T-helper 1 cell treated with Interleukin-12 subunit alpha and Interleukin-12 subunit beta and Interleukin-4 antibody, amounts not matched to agents 30 μg/mL and 1 μg/mL, for 36 hours (primary cell): Measurements from ENCODE around the gene CD300LG.
"Not testable (repeated sequence)": the region's sequence is repeated elsewhere in the genome, so short reads cannot be mapped to it uniquely, and the experiment has no call there.

ENCODE experiments used
- H3K27ac Mint-ChIP-seq: one replicate; pipeline ENCODE4 v1.8.0; 2021; ENCODE audit warnings: mild to moderate bottlenecking, mixed read lengths
- H3K27me3 Mint-ChIP-seq: one replicate; pipeline ENCODE4 v1.8.0; 2021; ENCODE audit warnings: low read depth, mixed read lengths
- H3K36me3 Mint-ChIP-seq: one replicate; pipeline ENCODE4 v1.8.0; 2021; ENCODE audit warnings: low read depth, mixed read lengths
- H3K4me1 Mint-ChIP-seq: one replicate; pipeline ENCODE4 v1.8.0; 2021; ENCODE audit warnings: low read depth, mixed read lengths
- H3K4me3 Mint-ChIP-seq: one replicate; pipeline ENCODE4 v1.8.0; 2021; ENCODE audit warnings: mild to moderate bottlenecking, moderate library complexity, mixed read lengths
- H3K9me3 Mint-ChIP-seq: one replicate; pipeline ENCODE4 v1.8.0; 2021; ENCODE audit warnings: mixed read lengths

Gene CD300LG

GRCh38 chr17:43891851-43892646 lies 45.1 kb downstream of the CD300LG start:
- Mint-ChIP-seq H3K36me3 (no peaks in the 10 kb centered on the region), H3K4me1 (no peaks in the 10 kb centered on the region), H3K27ac (no peak overlapping the region), H3K9me3 (no peaks in the 10 kb centered on the region), H3K27me3 (peaks cover 29% of the 10 kb centered on the region), H3K4me3 (no peak overlapping the region)

DNA sequence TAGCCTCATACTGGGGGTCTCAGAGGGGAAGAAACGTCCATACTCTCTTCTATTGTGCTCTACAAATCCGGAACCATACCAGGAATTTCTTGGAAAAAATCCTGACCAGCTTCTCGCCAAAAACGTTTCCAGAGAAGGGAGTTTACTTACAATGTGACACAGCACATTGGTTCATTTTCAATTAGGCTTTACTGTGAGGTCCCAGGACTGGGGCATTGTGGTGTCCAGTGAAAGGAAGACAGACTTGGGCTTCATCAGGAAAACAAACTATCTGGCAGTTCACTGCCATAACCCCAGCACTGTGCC lies 45.6 kb downstream of the CD300LG start:
- Mint-ChIP-seq H3K4me1 (no peaks in the 10 kb centered on the region), H3K4me3 (no peak overlapping the region), H3K36me3 (no peaks in the 10 kb centered on the region), H3K27me3 (peaks cover 34% of the 10 kb centered on the region), H3K27ac (no peak overlapping the region), H3K9me3 (no peaks in the 10 kb centered on the region)

DNA sequence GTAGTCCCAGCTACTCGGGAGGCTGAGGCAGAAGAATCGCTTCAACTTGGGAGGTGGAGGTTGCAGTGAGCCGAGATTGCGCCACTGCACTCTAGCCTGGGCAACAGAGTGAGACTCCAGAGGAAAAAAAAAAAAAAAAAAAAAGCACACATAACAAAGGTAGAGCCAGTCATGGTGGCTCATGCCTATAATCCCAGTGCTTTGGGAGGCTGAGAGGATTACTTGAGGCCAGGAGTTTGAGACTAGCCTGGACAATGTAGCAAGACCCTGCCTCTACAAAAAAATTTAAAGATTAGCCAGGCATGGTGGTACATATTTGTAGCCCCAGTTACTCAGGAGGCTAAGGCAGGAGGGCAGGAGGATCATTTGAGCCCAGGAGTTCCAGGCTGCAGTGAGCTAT lies 47.5 kb downstream of the CD300LG start:
- H3K27ac Mint-ChIP-seq, H3K36me3 Mint-ChIP-seq, H3K4me3 Mint-ChIP-seq: not testable (repeated sequence)

GRCh38 chr17:43897831-43898230 lies 50.9 kb downstream of the CD300LG start:
- Mint-ChIP-seq H3K9me3 (no peaks in the 10 kb centered on the region), H3K4me3 (no peak overlapping the region), H3K27me3 (peaks cover 29% of the 10 kb centered on the region), H3K27ac (no peak overlapping the region), H3K36me3 (no peaks in the 10 kb centered on the region), H3K4me1 (peaks cover 11% of the 10 kb centered on the region)

More for the DNA sequence above, 47.5 kb downstream of the CD300LG start:
- not testable (repeated sequence) for H3K9me3 Mint-ChIP-seq, H3K4me1 Mint-ChIP-seq
- peaks cover 25% of the 10 kb centered on the region for H3K27me3 Mint-ChIP-seq

GRCh38 chr17:43898446-43898845 lies 51.5 kb downstream of the CD300LG start:
- no peaks in the 10 kb centered on the region for H3K36me3 Mint-ChIP-seq
- H3K4me3 Mint-ChIP-seq = no peak overlapping the region
- H3K27me3 Mint-ChIP-seq = peaks cover 29% of the 10 kb centered on the region
- no peak overlapping the region for H3K27ac Mint-ChIP-seq
- no peaks in the 10 kb centered on the region for H3K9me3 Mint-ChIP-seq
- peaks cover 11% of the 10 kb centered on the region for H3K4me1 Mint-ChIP-seq

- peaks cover 42% of the 10 kb centered on the region for H3K27me3 Mint-ChIP-seq
- H3K27ac Mint-ChIP-seq = no peak overlapping the region
- peak overlapping the region; percentile 84 for H3K4me3 Mint-ChIP-seq
- no peaks in the 10 kb centered on the region for H3K36me3 Mint-ChIP-seq
- H3K4me1 Mint-ChIP-seq = peaks cover 11% of the 10 kb centered on the region
- H3K9me3 Mint-ChIP-seq = no peaks in the 10 kb centered on the region
Measured at GRCh38 chr17:43900183-43900857, 53.3 kb downstream of the CD300LG start.

DNA sequence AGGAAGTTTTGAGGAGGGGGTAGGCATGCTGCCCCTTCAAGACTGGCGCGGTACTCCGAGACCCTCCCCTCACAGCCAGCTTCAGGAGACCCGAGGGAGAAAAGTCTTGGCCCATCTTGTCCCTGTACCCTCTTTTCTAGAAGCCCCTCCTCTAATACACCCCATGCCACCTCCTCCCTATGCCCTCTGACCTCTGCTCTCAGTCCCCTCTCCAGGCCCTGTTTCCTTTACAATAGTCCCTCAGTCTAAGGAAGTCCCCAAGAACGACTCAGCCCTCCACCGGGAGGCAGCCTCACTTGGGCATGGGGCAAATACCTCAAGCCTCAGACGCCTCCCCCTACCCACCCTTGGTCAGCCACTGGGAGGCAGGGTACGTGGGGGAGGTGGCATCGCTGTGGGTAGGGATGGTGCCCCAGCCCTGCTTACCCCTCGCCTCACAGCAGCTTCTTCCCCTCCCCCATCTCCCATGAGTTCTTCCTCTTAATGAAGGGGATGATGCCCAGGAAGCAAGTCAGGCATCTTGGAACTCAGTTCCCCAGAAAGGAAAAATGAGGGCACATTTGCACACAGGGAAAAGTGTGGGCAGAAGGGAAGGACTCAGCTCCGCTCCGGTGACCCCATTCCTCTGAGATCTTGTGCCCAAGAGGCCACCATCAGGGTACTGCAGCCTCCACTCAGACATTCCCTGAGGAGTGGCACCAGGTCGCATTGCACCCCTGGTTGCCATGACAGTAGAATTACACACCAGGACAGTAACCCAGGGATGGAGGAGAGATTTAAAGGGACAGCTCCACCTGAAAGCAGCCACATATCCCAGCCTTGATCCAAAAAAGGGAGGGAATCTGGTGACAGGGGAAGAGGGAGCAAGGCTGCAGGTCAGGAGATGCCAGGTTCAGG lies 54.1 kb downstream of the CD300LG start:
- Mint-ChIP-seq H3K27me3 (peaks cover 44% of the 10 kb centered on the region), H3K4me1 (peaks cover 11% of the 10 kb centered on the region), H3K9me3 (no peaks in the 10 kb centered on the region), H3K36me3 (no peaks in the 10 kb centered on the region), H3K4me3 (peak overlapping the region; percentile 84), H3K27ac (no peak overlapping the region)

- H3K27ac Mint-ChIP-seq = no peak overlapping the region
- H3K4me3 Mint-ChIP-seq = no peak overlapping the region
- H3K4me1 Mint-ChIP-seq = peaks cover 13% of the 10 kb centered on the region
- no peaks in the 10 kb centered on the region for H3K9me3 Mint-ChIP-seq
- peaks cover 44% of the 10 kb centered on the region for H3K27me3 Mint-ChIP-seq
- no peaks in the 10 kb centered on the region for H3K36me3 Mint-ChIP-seq
Measured at GRCh38 chr17:43901861-43902589, 55.0 kb downstream of the CD300LG start.

DNA sequence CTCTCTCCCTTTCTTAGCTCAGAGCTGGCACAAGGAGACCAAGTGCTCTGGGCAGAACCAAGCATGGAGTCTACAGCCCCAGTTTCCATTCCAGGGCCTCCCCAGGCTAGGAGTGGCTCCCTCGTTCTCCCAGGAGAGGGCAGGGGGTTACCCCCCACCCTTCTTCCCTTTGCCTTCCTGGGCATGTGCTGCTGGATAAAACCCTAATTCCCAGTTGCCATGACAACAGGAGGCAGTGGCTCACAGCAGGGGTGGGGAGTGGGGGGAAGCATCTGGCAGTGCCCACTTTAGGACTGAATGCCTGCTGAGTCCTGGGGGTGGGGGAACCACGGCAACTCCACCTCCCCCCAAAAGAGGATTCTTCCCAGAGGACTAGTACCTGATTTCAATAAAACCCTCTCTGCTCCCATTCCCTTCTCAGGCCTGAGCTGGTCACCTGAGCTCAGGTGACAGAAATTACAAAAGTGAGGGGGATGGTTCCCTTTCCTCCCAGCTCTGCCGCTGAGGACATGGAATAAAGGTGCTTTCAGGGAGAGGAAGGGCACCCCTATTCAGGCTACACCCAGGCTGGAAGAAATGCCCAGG lies 58.5 kb downstream of the CD300LG start:
- Mint-ChIP-seq H3K27me3 (peaks cover 57% of the 10 kb centered on the region), H3K9me3 (no peaks in the 10 kb centered on the region), H3K4me1 (peaks cover 12% of the 10 kb centered on the region), H3K27ac (no peak overlapping the region), H3K36me3 (no peaks in the 10 kb centered on the region), H3K4me3 (no peak overlapping the region)

DNA sequence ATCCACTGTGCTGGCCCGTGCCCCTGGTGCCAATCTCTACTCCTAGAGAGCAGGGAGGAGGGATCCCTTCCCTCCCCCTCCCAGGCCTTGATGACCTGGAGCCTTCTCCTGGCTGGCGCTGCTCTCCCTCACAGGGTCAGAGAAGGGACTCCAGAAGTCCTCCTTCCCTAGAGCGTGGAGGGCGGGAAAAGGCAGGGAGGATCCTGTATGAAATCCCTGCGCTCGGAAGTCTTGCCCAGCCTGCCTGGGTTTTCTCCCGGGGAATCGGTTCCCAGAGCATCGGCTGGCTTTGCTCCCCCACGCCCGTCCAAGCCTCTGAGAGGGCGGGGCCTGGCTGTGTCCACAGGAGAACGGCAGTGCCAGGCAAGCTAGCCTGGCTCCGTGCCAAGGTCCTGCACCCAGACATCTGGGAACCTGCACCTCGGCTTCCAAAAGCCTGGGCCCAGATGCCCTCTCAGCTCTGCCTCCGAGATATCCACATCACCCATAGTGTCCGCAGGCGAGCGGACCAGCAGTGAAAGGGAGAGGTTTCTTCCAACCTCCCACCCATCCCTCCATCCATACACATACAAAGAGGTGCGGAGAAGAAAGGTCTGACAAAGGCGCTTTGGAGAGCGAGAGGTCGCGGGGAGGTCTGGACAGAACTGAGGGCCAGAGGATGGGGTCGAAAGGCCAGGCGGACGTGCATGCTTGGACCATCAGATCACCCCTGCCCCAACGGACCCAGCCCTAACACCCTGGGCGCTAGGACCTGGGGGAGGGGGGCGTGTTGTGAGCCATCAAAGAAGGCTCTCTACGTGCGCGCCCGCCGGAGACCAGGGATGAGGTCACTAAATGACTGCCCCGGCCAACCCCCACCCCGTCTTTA lies 59.2 kb downstream of the CD300LG start:
- Mint-ChIP-seq H3K4me3 (peak overlapping the region; percentile 58), H3K36me3 (no peaks in the 10 kb centered on the region), H3K9me3 (no peaks in the 10 kb centered on the region), H3K27ac (no peak overlapping the region), H3K4me1 (peaks cover 4% of the 10 kb centered on the region), H3K27me3 (peaks cover 56% of the 10 kb centered on the region)

- Mint-ChIP-seq H3K4me1 (peaks cover 4% of the 10 kb centered on the region), H3K27me3 (peaks cover 50% of the 10 kb centered on the region), H3K9me3 (no peaks in the 10 kb centered on the region), H3K27ac (no peak overlapping the region), H3K36me3 (no peaks in the 10 kb centered on the region), H3K4me3 (no peak overlapping the region)
Measured at GRCh38 chr17:43906951-43907424, 60.0 kb downstream of the CD300LG start.

DNA sequence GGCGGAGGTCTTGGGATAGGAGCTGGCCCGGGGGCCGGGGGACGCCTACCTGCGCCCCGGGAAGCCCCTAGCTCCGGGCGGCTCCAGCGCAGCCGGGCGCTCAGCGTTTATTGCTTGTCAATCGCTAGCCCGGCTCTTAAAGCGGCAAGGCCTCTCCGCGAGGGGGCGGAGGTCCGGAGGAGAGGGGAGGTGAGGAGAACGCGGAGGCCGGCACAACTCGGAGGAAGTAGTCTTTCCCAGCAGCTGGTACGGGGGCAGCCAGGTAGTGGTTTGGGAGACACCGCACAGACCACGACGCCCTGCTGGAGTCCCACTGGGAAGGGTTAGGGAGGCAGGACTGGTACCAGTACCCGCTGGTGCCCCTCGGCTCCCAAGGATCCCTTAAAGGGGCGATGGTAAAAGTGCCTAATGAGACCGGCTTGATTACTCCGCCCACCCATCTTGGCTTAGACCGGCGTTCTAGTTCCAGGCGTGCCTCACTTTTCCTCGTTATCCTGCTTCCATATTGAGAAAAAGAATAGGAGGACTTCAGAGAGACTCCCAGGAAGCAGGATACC lies 60.5 kb downstream of the CD300LG start, which contains the start of gene MPP2:
MPP2 (minus strand) TSS at position 112 of the 557 bp plus-strand sequence. CDS start 3,076 bp downstream, outside the sequence.
- peaks cover 4% of the 10 kb centered on the region for H3K4me1 Mint-ChIP-seq
- H3K9me3 Mint-ChIP-seq = no peaks in the 10 kb centered on the region
- peak within 1 kb of the TSS; percentile 58 for H3K4me3 Mint-ChIP-seq
- no peaks in the 10 kb centered on the region for H3K36me3 Mint-ChIP-seq
- H3K27me3 Mint-ChIP-seq = peaks cover 50% of the 10 kb centered on the region
- H3K27ac Mint-ChIP-seq = no peak within 1 kb of the TSS
